ENCODE data around the gene ETFA. TPM values are rescaled to one million over a fixed set of nuclear protein-coding genes. Genes with fewer than 3 reads are reported as not detected.

Gene ETFA
- total RNA-seq, 1 experiment from 2014 or later = 84.4 TPM

DNA sequence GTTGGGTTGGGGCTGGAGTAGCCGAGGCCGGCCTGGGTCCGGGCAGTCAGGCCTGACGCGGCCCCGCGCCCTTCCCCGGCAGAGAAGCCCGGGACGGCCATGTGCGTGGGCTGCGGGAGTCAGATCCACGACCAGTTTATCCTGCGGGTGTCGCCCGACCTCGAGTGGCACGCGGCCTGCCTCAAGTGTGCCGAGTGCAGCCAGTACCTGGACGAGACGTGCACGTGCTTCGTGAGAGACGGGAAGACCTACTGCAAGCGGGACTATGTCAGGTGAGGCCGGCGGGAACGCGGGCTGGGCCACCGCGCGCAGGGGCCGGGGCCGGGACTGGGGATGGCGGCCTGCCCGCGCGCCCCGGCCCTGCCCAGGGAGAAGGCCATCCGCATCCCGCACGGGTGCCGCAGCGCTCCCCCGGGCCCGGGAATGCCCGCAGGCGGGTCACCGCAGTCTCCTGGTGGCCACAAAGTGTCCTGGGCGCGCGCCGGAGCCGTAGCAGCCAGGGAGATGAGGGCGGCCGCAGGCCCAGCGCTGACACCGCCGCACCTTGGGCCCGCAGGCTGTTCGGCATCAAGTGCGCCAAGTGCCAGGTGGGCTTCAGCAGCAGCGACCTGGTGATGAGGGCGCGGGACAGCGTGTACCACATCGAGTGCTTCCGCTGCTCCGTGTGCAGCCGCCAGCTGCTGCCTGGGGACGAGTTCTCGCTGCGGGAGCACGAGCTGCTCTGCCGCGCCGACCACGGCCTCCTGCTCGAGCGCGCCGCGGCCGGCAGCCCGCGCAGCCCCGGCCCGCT lies 26.6 kb upstream of the ETFA start (continued):
- peak; percentile 97 for TF ChIP-seq FOXP1 (CRISPR knock-in tag; IDR thresholded peaks at IDR 0.05; ENCODE audit: borderline replicate concordance)
- TF ChIP-seq ZBTB21 (CRISPR knock-in tag; IDR thresholded peaks at IDR 0.05; ENCODE audit: borderline replicate concordance) = no peak
- TF ChIP-seq, protein P1, sequence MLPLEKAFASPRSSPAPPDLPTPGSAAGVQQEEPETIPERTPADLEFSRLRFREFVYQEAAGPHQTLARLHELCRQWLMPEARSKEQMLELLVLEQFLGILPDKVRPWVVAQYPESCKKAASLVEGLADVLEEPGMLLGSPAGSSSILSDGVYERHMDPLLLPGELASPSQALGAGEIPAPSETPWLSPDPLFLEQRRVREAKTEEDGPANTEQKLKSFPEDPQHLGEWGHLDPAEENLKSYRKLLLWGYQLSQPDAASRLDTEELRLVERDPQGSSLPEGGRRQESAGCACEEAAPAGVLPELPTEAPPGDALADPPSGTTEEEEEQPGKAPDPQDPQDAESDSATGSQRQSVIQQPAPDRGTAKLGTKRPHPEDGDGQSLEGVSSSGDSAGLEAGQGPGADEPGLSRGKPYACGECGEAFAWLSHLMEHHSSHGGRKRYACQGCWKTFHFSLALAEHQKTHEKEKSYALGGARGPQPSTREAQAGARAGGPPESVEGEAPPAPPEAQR (CRISPR knock-in tag; IDR thresholded peaks at IDR 0.05) = no peak
- TF ChIP-seq, protein P2, sequence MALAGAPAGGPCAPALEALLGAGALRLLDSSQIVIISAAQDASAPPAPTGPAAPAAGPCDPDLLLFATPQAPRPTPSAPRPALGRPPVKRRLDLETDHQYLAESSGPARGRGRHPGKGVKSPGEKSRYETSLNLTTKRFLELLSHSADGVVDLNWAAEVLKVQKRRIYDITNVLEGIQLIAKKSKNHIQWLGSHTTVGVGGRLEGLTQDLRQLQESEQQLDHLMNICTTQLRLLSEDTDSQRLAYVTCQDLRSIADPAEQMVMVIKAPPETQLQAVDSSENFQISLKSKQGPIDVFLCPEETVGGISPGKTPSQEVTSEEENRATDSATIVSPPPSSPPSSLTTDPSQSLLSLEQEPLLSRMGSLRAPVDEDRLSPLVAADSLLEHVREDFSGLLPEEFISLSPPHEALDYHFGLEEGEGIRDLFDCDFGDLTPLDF (CRISPR knock-in tag; IDR thresholded peaks at IDR 0.05) = peak; percentile 78; the same call in 1 of the 2 replicates
- TF ChIP-seq NR1H2 (CRISPR knock-in tag; IDR thresholded peaks at IDR 0.05) = no peak
- peak; percentile 67; the same call in 1 of the 2 replicates for TF ChIP-seq ESRRA (CRISPR knock-in tag; IDR thresholded peaks at IDR 0.05; ENCODE audit: borderline replicate concordance)
- 0 out of 2 replicates have a peak, but pooled peaks have one; percentile 64 for TF ChIP-seq IRF2 (CRISPR knock-in tag; IDR thresholded peaks at IDR 0.05; ENCODE audit: borderline replicate concordance, low read depth)
- TF ChIP-seq, protein P3, sequence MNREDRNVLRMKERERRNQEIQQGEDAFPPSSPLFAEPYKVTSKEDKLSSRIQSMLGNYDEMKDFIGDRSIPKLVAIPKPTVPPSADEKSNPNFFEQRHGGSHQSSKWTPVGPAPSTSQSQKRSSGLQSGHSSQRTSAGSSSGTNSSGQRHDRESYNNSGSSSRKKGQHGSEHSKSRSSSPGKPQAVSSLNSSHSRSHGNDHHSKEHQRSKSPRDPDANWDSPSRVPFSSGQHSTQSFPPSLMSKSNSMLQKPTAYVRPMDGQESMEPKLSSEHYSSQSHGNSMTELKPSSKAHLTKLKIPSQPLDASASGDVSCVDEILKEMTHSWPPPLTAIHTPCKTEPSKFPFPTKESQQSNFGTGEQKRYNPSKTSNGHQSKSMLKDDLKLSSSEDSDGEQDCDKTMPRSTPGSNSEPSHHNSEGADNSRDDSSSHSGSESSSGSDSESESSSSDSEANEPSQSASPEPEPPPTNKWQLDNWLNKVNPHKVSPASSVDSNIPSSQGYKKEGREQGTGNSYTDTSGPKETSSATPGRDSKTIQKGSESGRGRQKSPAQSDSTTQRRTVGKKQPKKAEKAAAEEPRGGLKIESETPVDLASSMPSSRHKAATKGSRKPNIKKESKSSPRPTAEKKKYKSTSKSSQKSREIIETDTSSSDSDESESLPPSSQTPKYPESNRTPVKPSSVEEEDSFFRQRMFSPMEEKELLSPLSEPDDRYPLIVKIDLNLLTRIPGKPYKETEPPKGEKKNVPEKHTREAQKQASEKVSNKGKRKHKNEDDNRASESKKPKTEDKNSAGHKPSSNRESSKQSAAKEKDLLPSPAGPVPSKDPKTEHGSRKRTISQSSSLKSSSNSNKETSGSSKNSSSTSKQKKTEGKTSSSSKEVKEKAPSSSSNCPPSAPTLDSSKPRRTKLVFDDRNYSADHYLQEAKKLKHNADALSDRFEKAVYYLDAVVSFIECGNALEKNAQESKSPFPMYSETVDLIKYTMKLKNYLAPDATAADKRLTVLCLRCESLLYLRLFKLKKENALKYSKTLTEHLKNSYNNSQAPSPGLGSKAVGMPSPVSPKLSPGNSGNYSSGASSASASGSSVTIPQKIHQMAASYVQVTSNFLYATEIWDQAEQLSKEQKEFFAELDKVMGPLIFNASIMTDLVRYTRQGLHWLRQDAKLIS (CRISPR knock-in tag; IDR thresholded peaks at IDR 0.05; ENCODE audit: borderline replicate concordance) = no peak
- no peak for TF ChIP-seq EMX1 (CRISPR knock-in tag; IDR thresholded peaks at IDR 0.05)
- peak; percentile 59 for TF ChIP-seq NR2C2 (CRISPR knock-in tag; IDR thresholded peaks at IDR 0.05)
- TF ChIP-seq, protein P4, sequence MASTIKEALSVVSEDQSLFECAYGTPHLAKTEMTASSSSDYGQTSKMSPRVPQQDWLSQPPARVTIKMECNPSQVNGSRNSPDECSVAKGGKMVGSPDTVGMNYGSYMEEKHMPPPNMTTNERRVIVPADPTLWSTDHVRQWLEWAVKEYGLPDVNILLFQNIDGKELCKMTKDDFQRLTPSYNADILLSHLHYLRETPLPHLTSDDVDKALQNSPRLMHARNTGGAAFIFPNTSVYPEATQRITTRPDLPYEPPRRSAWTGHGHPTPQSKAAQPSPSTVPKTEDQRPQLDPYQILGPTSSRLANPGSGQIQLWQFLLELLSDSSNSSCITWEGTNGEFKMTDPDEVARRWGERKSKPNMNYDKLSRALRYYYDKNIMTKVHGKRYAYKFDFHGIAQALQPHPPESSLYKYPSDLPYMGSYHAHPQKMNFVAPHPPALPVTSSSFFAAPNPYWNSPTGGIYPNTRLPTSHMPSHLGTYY (CRISPR knock-in tag; IDR thresholded peaks at IDR 0.05) = no peak
- TF ChIP-seq PRRX2 (CRISPR knock-in tag; IDR thresholded peaks at IDR 0.05) = no peak

DNA sequence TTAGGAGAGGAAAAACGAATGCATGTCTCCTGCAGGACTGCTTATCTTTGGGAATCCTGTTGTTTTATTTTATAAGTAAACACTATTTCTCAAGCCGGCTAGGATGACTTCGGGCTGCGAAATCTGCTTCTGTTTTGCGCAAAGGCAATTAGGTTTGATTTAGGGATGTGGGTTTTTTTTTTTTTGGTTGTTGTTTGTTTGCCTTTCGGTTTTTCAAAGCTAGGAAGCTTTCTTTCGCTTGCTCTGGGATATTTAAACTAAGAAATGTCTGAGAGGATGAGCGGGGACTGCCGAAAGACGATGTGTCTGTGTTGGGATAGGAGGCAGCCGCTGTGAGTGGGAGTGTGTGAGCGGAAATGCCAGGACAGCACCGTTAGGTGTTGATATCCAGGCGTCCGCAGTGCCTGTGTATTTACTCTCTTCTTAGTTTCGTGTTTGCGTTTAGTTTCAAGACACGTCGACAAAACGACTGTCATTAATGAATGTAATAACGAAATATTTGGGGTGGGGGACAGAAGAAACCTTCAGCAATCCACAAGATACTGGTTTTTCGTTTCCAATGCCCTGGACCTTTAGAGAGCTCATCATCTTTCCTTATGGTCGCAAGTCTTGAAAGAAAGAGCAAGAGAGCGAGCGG lies 25.9 kb upstream of the ETFA start:
- ATAC-seq (no peak), DNase-seq (ENCODE audit: low spot score) (no peak)
- TF ChIP-seq ATF1 (CRISPR knock-in tag; IDR thresholded peaks at IDR 0.05) (no peak), FOXK1 (CRISPR knock-in tag; IDR thresholded peaks at IDR 0.05) (no peak), CREM (CRISPR knock-in tag; IDR thresholded peaks at IDR 0.05) (no peak), TP53 (CRISPR knock-in tag; IDR thresholded peaks at IDR 0.05) (no peak)
- TF ChIP-seq, protein P1 (CRISPR knock-in tag; IDR thresholded peaks at IDR 0.05) = no peak
- TF ChIP-seq, protein P5, sequence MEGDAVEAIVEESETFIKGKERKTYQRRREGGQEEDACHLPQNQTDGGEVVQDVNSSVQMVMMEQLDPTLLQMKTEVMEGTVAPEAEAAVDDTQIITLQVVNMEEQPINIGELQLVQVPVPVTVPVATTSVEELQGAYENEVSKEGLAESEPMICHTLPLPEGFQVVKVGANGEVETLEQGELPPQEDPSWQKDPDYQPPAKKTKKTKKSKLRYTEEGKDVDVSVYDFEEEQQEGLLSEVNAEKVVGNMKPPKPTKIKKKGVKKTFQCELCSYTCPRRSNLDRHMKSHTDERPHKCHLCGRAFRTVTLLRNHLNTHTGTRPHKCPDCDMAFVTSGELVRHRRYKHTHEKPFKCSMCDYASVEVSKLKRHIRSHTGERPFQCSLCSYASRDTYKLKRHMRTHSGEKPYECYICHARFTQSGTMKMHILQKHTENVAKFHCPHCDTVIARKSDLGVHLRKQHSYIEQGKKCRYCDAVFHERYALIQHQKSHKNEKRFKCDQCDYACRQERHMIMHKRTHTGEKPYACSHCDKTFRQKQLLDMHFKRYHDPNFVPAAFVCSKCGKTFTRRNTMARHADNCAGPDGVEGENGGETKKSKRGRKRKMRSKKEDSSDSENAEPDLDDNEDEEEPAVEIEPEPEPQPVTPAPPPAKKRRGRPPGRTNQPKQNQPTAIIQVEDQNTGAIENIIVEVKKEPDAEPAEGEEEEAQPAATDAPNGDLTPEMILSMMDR (IDR thresholded peaks at IDR 0.05) = no peak
- TF ChIP-seq, protein P6, sequence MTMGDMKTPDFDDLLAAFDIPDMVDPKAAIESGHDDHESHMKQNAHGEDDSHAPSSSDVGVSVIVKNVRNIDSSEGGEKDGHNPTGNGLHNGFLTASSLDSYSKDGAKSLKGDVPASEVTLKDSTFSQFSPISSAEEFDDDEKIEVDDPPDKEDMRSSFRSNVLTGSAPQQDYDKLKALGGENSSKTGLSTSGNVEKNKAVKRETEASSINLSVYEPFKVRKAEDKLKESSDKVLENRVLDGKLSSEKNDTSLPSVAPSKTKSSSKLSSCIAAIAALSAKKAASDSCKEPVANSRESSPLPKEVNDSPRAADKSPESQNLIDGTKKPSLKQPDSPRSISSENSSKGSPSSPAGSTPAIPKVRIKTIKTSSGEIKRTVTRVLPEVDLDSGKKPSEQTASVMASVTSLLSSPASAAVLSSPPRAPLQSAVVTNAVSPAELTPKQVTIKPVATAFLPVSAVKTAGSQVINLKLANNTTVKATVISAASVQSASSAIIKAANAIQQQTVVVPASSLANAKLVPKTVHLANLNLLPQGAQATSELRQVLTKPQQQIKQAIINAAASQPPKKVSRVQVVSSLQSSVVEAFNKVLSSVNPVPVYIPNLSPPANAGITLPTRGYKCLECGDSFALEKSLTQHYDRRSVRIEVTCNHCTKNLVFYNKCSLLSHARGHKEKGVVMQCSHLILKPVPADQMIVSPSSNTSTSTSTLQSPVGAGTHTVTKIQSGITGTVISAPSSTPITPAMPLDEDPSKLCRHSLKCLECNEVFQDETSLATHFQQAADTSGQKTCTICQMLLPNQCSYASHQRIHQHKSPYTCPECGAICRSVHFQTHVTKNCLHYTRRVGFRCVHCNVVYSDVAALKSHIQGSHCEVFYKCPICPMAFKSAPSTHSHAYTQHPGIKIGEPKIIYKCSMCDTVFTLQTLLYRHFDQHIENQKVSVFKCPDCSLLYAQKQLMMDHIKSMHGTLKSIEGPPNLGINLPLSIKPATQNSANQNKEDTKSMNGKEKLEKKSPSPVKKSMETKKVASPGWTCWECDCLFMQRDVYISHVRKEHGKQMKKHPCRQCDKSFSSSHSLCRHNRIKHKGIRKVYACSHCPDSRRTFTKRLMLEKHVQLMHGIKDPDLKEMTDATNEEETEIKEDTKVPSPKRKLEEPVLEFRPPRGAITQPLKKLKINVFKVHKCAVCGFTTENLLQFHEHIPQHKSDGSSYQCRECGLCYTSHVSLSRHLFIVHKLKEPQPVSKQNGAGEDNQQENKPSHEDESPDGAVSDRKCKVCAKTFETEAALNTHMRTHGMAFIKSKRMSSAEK (CRISPR knock-in tag; IDR thresholded peaks at IDR 0.05; ENCODE audit: borderline replicate concordance) = no peak
- H3K4me3 Mint-ChIP-seq = peak overlapping the region; percentile 73
- H3K27ac Mint-ChIP-seq = no peak overlapping the region
- ChIA-PET CTCF (interaction anchor here (0.5 to 3.3 kb wide), 11 partner anchors 9 to 1514 kb away, joined by 3 to 22 read pairs (median 4); no protein-coding TSS in a partner anchor), POLR2A (interaction anchor here (0.6 to 2.5 kb wide), 4 partner anchors 9 to 1474 kb away, joined by 3 to 29 read pairs (median 6); partner anchors contain the start of gene ETFA)
- no peaks in the 10 kb centered on the region for H3K36me3 Mint-ChIP-seq
- H3K4me1 Mint-ChIP-seq = peaks cover 53% of the 10 kb centered on the region
- H3K9me3 Mint-ChIP-seq = no peaks in the 10 kb centered on the region
- peaks cover 100% of the 10 kb centered on the region for H3K27me3 Mint-ChIP-seq (ENCODE audit: low read depth)
